Spleen (tissue), 7 donors: ENCODE data around the gene HCFC1.

Source experiments
- CTCF ChIP-seq, 11 experiments: fragments of 200-600 bp in 7 of 11; fragments of 450-650 bp in 4 of 11; sonication (generic) in 4 of 11; IDR thresholded peaks in 8 of 11; conservative IDR thresholded peaks in 3 of 11; 1 replicate in 7 of 11; 2 replicates in 4 of 11; pipeline versions ENCODE4 v1.4.0 to v1.8.0; 2016 to 2021; ENCODE audit warnings: antibody characterized with exemption in 11 of 11, inconsistent platforms in 4 of 11, mild to moderate bottlenecking in 1 of 11
- POLR2A ChIP-seq, 3 donors: fragments of 450-650 bp; IDR thresholded peaks; one replicate each; pipeline ENCODE4 v1.5.1; 2017; ENCODE audit warnings: antibody characterized with exemption in 3 of 3, mild to moderate bottlenecking in 1 of 3
- POLR2AphosphoS5 ChIP-seq, 3 donors: sonication (generic); formaldehyde crosslinking; IDR thresholded peaks; one replicate each; pipeline ENCODE4 v1.5.1; 2017; ENCODE audit warnings: antibody characterized with exemption in 3 of 3
- donor health status: DM: no; HTN: no; CAD: no; lungs with moderate emphysema.
- donor health status: DM: no; HTN: no; CAD: no.
- donor health status: DM: no; HTN: no; CAD: no.

DNA sequence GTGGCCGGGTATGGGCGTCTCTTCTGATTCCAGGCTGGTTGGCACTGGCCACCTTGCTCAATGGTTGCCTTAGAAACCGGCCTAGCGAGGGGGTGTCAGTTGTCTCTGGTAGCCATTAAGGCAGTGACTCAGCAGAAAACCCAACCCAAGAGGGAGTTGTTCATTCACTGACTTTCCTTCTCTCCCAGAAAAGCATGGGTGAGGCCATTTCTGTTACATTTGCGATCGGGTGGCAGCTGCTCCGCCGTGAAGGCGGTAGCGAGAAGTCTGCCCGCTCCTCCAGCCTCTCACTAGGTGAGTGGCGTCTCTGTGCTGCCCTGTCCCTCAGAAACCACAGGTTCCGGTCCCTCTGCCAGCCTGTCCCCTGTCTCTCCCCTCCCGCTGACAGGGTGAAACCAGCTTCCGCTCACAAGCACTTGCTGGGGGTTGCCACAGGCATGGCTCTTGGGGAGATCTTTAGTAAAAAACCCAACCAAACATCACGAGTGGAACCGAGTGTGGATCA lies 30.6 kb upstream of the HCFC1 start:
- no peak for TF ChIP-seq CTCF (IDR thresholded peaks at IDR 0.05 in 8 of 11, conservative IDR thresholded peaks at IDR 0.05 in 3 of 11)
- peak; percentile 65 to 77 (median 72) for TF ChIP-seq POLR2AphosphoS5 (IDR thresholded peaks at IDR 0.05)
- no peak for TF ChIP-seq POLR2A (IDR thresholded peaks at IDR 0.05)
